Measurements from ENCODE around the gene NRARP. TPM values are rescaled to one million over a fixed set of nuclear protein-coding genes. Genes with fewer than 3 reads are reported as not detected.

The NRARP gene
- total RNA-seq, 1 experiment from 2014 or later: 32.6 TPM

DNA sequence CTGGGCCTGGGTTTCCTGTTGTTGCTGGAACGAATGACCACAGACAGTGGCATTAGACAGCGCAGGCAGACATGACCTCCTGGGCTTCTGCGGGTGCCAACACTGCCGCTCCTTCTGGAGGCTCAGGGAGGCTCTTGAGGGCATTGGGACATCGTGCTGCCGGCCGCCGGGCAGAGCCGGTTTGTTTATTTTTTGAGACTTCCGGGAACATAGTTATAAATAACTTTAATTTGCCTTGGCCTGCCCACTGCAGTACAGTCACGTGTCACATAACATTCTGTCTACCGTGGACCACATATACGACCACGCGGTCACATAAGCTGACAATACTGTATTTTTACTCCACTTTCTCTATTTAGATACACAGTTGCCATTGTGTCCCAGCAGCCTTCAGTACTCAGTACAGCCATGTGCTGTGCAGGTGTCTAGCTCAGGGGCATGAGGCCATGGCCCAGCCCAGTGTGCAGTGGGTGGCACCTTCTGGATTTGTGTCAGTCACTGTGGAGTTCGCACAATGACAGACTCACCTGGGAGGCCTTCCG lies 32.8 kb downstream of the NRARP start:
- no TSS peak for BruUV-seq (replicated peaks)
- intact Hi-C loops (cut with micrococcal nuclease; ENCODE audit: unreplicated experiment): no loop called here
- no peaks in the 10 kb centered on the region for H3K9me3 Mint-ChIP-seq (ENCODE audit: low read depth, unreplicated experiment)
- no peak overlapping the region for H3K4me3 Mint-ChIP-seq (ENCODE audit: low read depth, unreplicated experiment)
- DNase-seq: no peak
- H3K4me1 Mint-ChIP-seq (ENCODE audit: low read depth, unreplicated experiment): peaks cover 10% of the 10 kb centered on the region
- CTCF ChIA-PET: no interaction called here
- H3K27me3 Mint-ChIP-seq (ENCODE audit: unreplicated experiment): no peaks in the 10 kb centered on the region
- H3K36me3 Mint-ChIP-seq (ENCODE audit: insufficient read depth, unreplicated experiment): peaks cover 43% of the 10 kb centered on the region
- H3K27ac Mint-ChIP-seq (ENCODE audit: unreplicated experiment): no peak overlapping the region
- TF ChIP-seq, protein P1, sequence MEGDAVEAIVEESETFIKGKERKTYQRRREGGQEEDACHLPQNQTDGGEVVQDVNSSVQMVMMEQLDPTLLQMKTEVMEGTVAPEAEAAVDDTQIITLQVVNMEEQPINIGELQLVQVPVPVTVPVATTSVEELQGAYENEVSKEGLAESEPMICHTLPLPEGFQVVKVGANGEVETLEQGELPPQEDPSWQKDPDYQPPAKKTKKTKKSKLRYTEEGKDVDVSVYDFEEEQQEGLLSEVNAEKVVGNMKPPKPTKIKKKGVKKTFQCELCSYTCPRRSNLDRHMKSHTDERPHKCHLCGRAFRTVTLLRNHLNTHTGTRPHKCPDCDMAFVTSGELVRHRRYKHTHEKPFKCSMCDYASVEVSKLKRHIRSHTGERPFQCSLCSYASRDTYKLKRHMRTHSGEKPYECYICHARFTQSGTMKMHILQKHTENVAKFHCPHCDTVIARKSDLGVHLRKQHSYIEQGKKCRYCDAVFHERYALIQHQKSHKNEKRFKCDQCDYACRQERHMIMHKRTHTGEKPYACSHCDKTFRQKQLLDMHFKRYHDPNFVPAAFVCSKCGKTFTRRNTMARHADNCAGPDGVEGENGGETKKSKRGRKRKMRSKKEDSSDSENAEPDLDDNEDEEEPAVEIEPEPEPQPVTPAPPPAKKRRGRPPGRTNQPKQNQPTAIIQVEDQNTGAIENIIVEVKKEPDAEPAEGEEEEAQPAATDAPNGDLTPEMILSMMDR (IDR thresholded peaks at IDR 0.05; ENCODE audit: unreplicated experiment): no peak

DNA sequence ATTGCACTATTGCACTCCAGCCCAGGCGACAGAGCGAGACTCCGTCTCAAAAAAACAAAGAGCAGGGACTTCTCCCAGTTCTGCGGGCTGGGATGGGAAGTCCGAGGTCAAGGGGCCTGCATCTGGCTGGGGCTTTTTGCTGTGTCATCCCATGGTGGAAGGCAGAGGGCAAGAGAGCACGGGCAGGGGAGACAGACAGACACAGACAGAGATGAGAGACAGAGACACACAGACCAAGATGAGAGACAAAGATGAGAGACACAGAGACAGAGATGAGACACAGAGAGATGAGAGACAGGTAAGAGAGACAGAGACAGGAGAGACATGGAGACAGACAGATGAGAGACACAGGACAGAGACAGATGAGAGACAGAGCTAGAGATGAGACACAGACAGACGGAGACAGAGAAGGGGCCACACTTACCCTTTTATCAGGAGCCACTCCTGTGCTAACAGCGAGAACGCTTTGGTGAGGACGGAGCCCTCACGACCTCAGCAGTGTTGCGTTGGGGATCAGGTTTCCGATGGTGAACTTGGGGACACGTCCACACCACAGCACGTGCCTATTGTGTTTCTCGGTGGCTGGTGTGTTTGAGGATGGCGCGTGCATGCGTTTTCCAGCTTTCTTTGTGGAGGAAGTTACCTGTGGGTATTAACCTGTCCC lies 33.4 kb downstream of the NRARP start:
- TF ChIP-seq, protein P1 (IDR thresholded peaks at IDR 0.05; ENCODE audit: unreplicated experiment): no peak
- no peaks in the 10 kb centered on the region for H3K9me3 Mint-ChIP-seq (ENCODE audit: low read depth, unreplicated experiment)
- no peaks in the 10 kb centered on the region for H3K27me3 Mint-ChIP-seq (ENCODE audit: unreplicated experiment)
- no TSS peak for BruUV-seq (replicated peaks)
- DNase-seq: no peak
- H3K4me3 Mint-ChIP-seq (ENCODE audit: low read depth, unreplicated experiment): no peak overlapping the region
- intact Hi-C loops (cut with micrococcal nuclease; ENCODE audit: unreplicated experiment): no loop called here
- CTCF ChIA-PET: no interaction called here
- H3K4me1 Mint-ChIP-seq (ENCODE audit: low read depth, unreplicated experiment): peaks cover 10% of the 10 kb centered on the region
- peaks cover 44% of the 10 kb centered on the region for H3K36me3 Mint-ChIP-seq (ENCODE audit: insufficient read depth, unreplicated experiment)
- no peak overlapping the region for H3K27ac Mint-ChIP-seq (ENCODE audit: unreplicated experiment)

DNA sequence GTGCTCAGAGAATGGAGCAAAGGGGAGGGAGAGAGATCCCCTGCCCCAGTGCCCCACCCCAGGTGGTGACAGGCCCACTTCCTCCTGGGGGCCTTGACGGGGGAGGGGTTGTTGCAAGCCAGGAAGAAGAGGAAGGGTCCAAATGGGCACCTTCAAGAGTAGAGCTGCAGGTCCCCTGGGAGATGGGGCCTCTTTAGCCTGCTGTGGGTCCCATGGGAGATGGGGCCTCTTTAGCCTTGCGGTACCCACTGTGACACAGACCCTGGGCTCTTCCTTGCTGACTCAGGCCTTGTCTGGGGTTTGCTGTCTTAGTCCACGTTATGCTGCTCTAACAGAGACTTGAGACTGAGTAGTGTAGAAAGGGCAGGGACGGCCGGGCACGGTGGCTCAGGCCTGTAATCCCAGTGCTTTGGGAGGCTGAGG lies 34.1 kb downstream of the NRARP start:
- DNase-seq: no peak
- no peaks in the 10 kb centered on the region for H3K9me3 Mint-ChIP-seq (ENCODE audit: low read depth, unreplicated experiment)
- H3K27me3 Mint-ChIP-seq (ENCODE audit: unreplicated experiment): no peaks in the 10 kb centered on the region
- no peak overlapping the region for H3K4me3 Mint-ChIP-seq (ENCODE audit: low read depth, unreplicated experiment)
- H3K27ac Mint-ChIP-seq (ENCODE audit: unreplicated experiment): no peak overlapping the region
- H3K36me3 Mint-ChIP-seq (ENCODE audit: insufficient read depth, unreplicated experiment): peaks cover 41% of the 10 kb centered on the region
- CTCF ChIA-PET: no interaction called here
- intact Hi-C loops (cut with micrococcal nuclease; ENCODE audit: unreplicated experiment): no loop called here
- peaks cover 10% of the 10 kb centered on the region for H3K4me1 Mint-ChIP-seq (ENCODE audit: low read depth, unreplicated experiment)
- BruUV-seq (replicated peaks): no TSS peak
- TF ChIP-seq, protein P1 (IDR thresholded peaks at IDR 0.05; ENCODE audit: unreplicated experiment): no peak

DNA sequence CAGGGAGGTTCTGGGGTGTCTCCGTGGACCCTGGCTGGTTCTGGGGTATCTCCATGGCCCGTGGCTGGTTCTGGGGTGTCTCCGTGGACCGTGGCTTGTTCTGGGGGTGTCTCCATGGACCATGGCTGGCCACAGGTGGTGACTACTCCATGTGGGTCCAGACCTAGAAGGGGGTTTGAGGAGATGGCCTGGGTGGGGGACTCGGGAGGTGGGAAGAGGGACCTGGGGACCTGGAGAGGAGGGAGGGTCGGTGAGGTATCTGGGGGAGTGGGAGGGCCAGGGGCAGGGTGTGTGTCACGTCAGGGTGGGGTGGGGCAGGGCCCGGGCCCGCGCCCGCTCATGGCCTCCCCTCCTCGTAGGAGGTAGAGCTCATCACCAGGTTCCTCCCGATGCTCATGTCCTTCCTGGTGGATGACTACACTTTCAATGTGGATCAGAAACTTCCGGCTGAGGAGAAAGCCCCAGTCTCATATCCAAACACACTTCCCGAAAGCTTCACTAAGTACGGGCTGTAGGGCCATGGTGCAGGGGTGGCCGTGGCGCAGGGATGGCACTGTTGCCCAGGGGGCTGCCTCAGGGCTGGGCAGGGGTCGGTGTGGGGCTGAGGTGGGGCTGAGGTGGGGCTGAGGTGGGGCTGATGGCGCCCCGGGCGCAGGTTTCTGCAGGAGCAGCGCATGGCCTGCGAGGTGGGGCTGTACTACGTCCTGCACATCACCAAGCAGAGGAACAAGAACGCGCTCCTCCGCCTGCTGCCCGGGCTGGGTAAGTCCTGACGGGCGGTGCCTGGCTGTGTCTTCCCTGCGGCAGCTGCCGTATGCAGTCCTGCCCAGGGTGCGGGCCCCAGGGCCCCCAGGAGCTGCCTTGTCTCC lies 35.3 kb downstream of the NRARP start:
- BruUV-seq (replicated peaks): no TSS peak
- Mint-ChIP-seq H3K4me3 (ENCODE audit: low read depth, unreplicated experiment) (no peak overlapping the region), H3K27me3 (ENCODE audit: unreplicated experiment) (no peaks in the 10 kb centered on the region), H3K36me3 (ENCODE audit: insufficient read depth, unreplicated experiment) (peaks cover 42% of the 10 kb centered on the region), H3K9me3 (ENCODE audit: low read depth, unreplicated experiment) (no peaks in the 10 kb centered on the region), H3K4me1 (ENCODE audit: low read depth, unreplicated experiment) (peaks cover 13% of the 10 kb centered on the region), H3K27ac (ENCODE audit: unreplicated experiment) (no peak overlapping the region)
- TF ChIP-seq, protein P1 (IDR thresholded peaks at IDR 0.05; ENCODE audit: unreplicated experiment): no peak
- CTCF ChIA-PET: interaction anchor here (0.6 kb wide), 1 partner anchor 38 kb away, joined by 3 read pairs; no protein-coding TSS in a partner anchor
- intact Hi-C loops (cut with micrococcal nuclease; ENCODE audit: unreplicated experiment): no loop called here
- DNase-seq: no peak

Data from Calu3 (cell line).